Activated CD4-positive, CD25-positive, alpha-beta regulatory T cell treated with anti-CD3 and anti-CD28 coated beads, Interleukin-2, amount 50 U/mL, for 24 hours (primary cell): ENCODE results near the gene INKA2.

Source experiments
- ATAC-seq, 2 donors: fragments of 150-1000 bp; cut with Tn5 transposase; one replicate each; pipeline ENCODE4 v1.10.0; 2021; ENCODE audit warnings: mild to moderate bottlenecking in 1 of 2, moderate library complexity in 1 of 2

INKA2 gene

GRCh38 chr1:111731956-111732355, 7.2 kb downstream of the INKA2 start:
- no peak for ATAC-seq

- ATAC-seq: no peak
Observed at GRCh38 chr1:111730706-111731105, 8.5 kb downstream of the INKA2 start.

GRCh38 chr1:111729946-111730681, 9.1 kb downstream of the INKA2 start:
- no peak for ATAC-seq

GRCh38 chr1:111729271-111729921, 9.8 kb downstream of the INKA2 start:
- ATAC-seq: no peak

GRCh38 chr1:111727056-111727455, 12.1 kb downstream of the INKA2 start:
- ATAC-seq: no peak

GRCh38 chr1:111725192-111725591, 14.0 kb downstream of the INKA2 start:
- no peak for ATAC-seq

GRCh38 chr1:111723871-111724270, 15.3 kb downstream of the INKA2 start:
- no peak for ATAC-seq

GRCh38 chr1:111723091-111723806, 15.9 kb downstream of the INKA2 start:
- no peak for ATAC-seq

- ATAC-seq: peak in 1 of 2 donors; percentile 5
Observed at GRCh38 chr1:111720977-111721786, 18.0 kb downstream of the INKA2 start.

- ATAC-seq: no peak
Observed at GRCh38 chr1:111720274-111720976, 18.8 kb downstream of the INKA2 start.

- ATAC-seq: no peak
Observed at GRCh38 chr1:111719674-111720132, 19.5 kb downstream of the INKA2 start.

- no peak for ATAC-seq
Observed at GRCh38 chr1:111719135-111719534, 20.1 kb downstream of the INKA2 start.

- no peak for ATAC-seq
Observed at GRCh38 chr1:111717450-111717849, 21.7 kb downstream of the INKA2 start.

- ATAC-seq: no peak
Observed at GRCh38 chr1:111716333-111716732, 22.9 kb downstream of the INKA2 start.

- peak; percentile 32 to 69 for ATAC-seq
Observed at GRCh38 chr1:111709986-111710385, 29.2 kb downstream of the INKA2 start.

GRCh38 chr1:111707906-111708305, 31.3 kb downstream of the INKA2 start:
- ATAC-seq: no peak

GRCh38 chr1:111706921-111707320, 32.3 kb downstream of the INKA2 start:
- ATAC-seq: no peak

GRCh38 chr1:111705841-111706240, 33.4 kb downstream of the INKA2 start:
- no peak for ATAC-seq

- ATAC-seq: no peak
Observed at GRCh38 chr1:111704776-111705175, 34.4 kb downstream of the INKA2 start.

GRCh38 chr1:111704240-111704639, 35.0 kb downstream of the INKA2 start:
- ATAC-seq: no peak

- no peak for ATAC-seq
Observed at GRCh38 chr1:111702504-111703050, 36.6 kb downstream of the INKA2 start.

- ATAC-seq: no peak
Observed at GRCh38 chr1:111699268-111699667, 39.9 kb downstream of the INKA2 start.
